Activated B cell treated with CpG ODN at 0.5 μM for 24 hours (primary cell): Measurements from ENCODE around the gene UQCC2. TPM values are rescaled to one million over a fixed set of nuclear protein-coding genes. Genes with fewer than 3 reads are reported as not detected.

Experiments used
- ATAC-seq: fragments of 200-7000 bp; cut with Tn5 transposase; one replicate; pipeline ENCODE4 v1.10.0; 2021; ENCODE audit warnings: low read depth, mild to moderate bottlenecking, moderate library complexity
- CTCF ChIA-PET: fragments of 350-600 bp; sonication (Branson Sonifier 250); formaldehyde crosslinking; loops from one replicate; lab custom pipeline; 2021; ENCODE audit warnings: antibody characterized with exemption; lab: Charles Lee
- POLR2A ChIA-PET: fragments of 350-600 bp; sonication (Branson Sonifier 250); formaldehyde crosslinking; loops from one replicate; lab custom pipeline; 2021; ENCODE audit warnings: antibody characterized with exemption; lab: Charles Lee
- DNase-seq: peaks from one replicate; pipeline ENCODE4 v3.0.0; 2022
- H3K27ac Mint-ChIP-seq: one replicate; pipeline ENCODE4 v1.8.0; 2020; ENCODE audit warnings: mixed read lengths
- H3K27me3 Mint-ChIP-seq: one replicate; pipeline ENCODE4 v1.8.0; 2021; ENCODE audit warnings: mixed read lengths
- H3K36me3 Mint-ChIP-seq: one replicate; pipeline ENCODE4 v1.8.0; 2021; ENCODE audit warnings: low read depth, mixed read lengths
- H3K4me1 Mint-ChIP-seq: one replicate; pipeline ENCODE4 v1.8.0; 2021; ENCODE audit warnings: mixed read lengths
- H3K4me3 Mint-ChIP-seq: one replicate; pipeline ENCODE4 v1.8.0; 2020; ENCODE audit warnings: mild to moderate bottlenecking, mixed read lengths
- H3K9me3 Mint-ChIP-seq: one replicate; pipeline ENCODE4 v1.8.0; 2020; ENCODE audit warnings: mixed read lengths
- CTCF ChIP-seq: fragments of 200-600 bp; IDR thresholded peaks from one replicate; pipeline ENCODE4 v1.8.0; 2022; ENCODE audit warnings: antibody characterized with exemption, mild to moderate bottlenecking
- intact Hi-C: fragments of 100-400 bp; cut with micrococcal nuclease; formaldehyde crosslinking; loops from one replicate; pipeline ENCODE4 v1.15.1; 2024
- total RNA-seq: library from RNA; stranded (reverse); gene quantifications from 2 replicates; pipeline ENCODE4 v1.2.3, GENCODE V29; 2022

Gene UQCC2
- total RNA-seq, 1 donor from 2014 or later: 26.2 TPM

GRCh38 chr6:33716890-33717632 is 5.6 kb upstream of the UQCC2 start:
- DNase-seq: no peak
- Mint-ChIP-seq H3K27ac (no peak overlapping the region), H3K4me1 (peaks cover 29% of the 10 kb centered on the region), H3K9me3 (no peaks in the 10 kb centered on the region), H3K27me3 (peaks cover 2% of the 10 kb centered on the region), H3K4me3 (no peak overlapping the region), H3K36me3 (no peaks in the 10 kb centered on the region)
- no peak for ATAC-seq
- TF ChIP-seq CTCF: no peak
- ChIA-PET CTCF (no interaction called here), POLR2A (no interaction called here)
- intact Hi-C loops: no loop called here

- CTCF ChIA-PET: interaction anchor here (0.6 kb wide), 1 partner anchor 14 kb away, joined by 3 read pairs; no protein-coding TSS in a partner anchor
- H3K4me1 Mint-ChIP-seq: peaks cover 29% of the 10 kb centered on the region
- intact Hi-C loops: no loop called here
- no peak for ATAC-seq
- H3K27ac Mint-ChIP-seq: no peak overlapping the region
- peaks cover 2% of the 10 kb centered on the region for H3K36me3 Mint-ChIP-seq
- no peak for DNase-seq
- TF ChIP-seq CTCF: no peak
- H3K27me3 Mint-ChIP-seq: no peaks in the 10 kb centered on the region
- POLR2A ChIA-PET: no interaction called here
- no peak overlapping the region for H3K4me3 Mint-ChIP-seq
- no peaks in the 10 kb centered on the region for H3K9me3 Mint-ChIP-seq
Observed at GRCh38 chr6:33716379-33716778, 4.9 kb upstream of the UQCC2 start.

GRCh38 chr6:33714385-33715040 is 3.0 kb upstream of the UQCC2 start:
- ChIA-PET POLR2A (no interaction called here), CTCF (interaction anchor here (1.3 kb wide), 1 partner anchor 14 kb away, joined by 6 read pairs; no protein-coding TSS in a partner anchor)
- DNase-seq: no peak
- Mint-ChIP-seq H3K27me3 (no peaks in the 10 kb centered on the region), H3K27ac (no peak overlapping the region), H3K4me1 (peaks cover 32% of the 10 kb centered on the region), H3K9me3 (no peaks in the 10 kb centered on the region), H3K4me3 (no peak overlapping the region), H3K36me3 (peaks cover 9% of the 10 kb centered on the region)
- TF ChIP-seq CTCF: no peak
- intact Hi-C loops: loop anchor here (5.0 kb wide), 1 partner anchor 92 kb away; the partner anchor contains the start of gene ITPR3
- ATAC-seq: no peak

- DNase-seq (no peak), ATAC-seq (no peak)
- Mint-ChIP-seq H3K27ac (no peak overlapping the region), H3K4me1 (peaks cover 33% of the 10 kb centered on the region), H3K36me3 (peaks cover 16% of the 10 kb centered on the region), H3K4me3 (no peak overlapping the region), H3K27me3 (no peaks in the 10 kb centered on the region), H3K9me3 (no peaks in the 10 kb centered on the region)
- intact Hi-C loops: loop anchor here (5.0 kb wide), 1 partner anchor 91 kb away; the partner anchor contains the start of gene ITPR3
- TF ChIP-seq CTCF: no peak
- POLR2A ChIA-PET: no interaction called here
- CTCF ChIA-PET: interaction anchor here (0.6 kb wide), 1 partner anchor 11 kb away, joined by 3 read pairs; no protein-coding TSS in a partner anchor
Observed at GRCh38 chr6:33713786-33714185, 2.3 kb upstream of the UQCC2 start.

- Mint-ChIP-seq H3K4me1 (peaks cover 29% of the 10 kb centered on the region), H3K9me3 (no peaks in the 10 kb centered on the region), H3K4me3 (no peak overlapping the region), H3K27ac (no peak overlapping the region), H3K27me3 (no peaks in the 10 kb centered on the region), H3K36me3 (peaks cover 24% of the 10 kb centered on the region)
- POLR2A ChIA-PET: no interaction called here
- ATAC-seq: no peak
- no peak for DNase-seq
- TF ChIP-seq CTCF: no peak
- intact Hi-C loops: loop anchor here (5.0 kb wide), 1 partner anchor 91 kb away; the partner anchor contains the start of gene ITPR3
- CTCF ChIA-PET: no interaction called here
Observed at GRCh38 chr6:33712914-33713313, 1.4 kb upstream of the UQCC2 start.
